ENCODE data around the gene RAB40A.

DNA sequence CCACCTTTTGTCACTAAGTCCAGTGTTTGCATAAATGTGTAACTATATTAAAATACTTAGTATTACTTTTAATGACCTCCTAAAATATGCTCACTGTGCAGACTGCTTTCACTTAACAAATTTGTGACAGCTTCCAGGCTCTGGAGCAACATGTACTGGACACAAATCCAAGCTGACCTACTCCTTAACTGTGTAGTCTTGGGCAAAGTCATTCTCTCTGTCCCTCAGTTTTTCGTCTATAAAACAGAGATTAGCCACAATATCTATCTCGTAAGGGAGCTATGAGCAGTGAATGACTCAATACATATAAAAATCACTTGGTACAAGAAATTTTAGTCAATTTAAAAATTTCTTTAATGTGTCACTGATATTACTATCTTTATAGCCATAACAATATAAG is 20.4 kb upstream of the RAB40A start:
- no peak for TF ChIP-seq CTCF (conservative IDR thresholded peaks at IDR 0.05)
- TF ChIP-seq EZH2 (IDR thresholded peaks at IDR 0.05; ENCODE audit: low read depth): no peak

All from PC-9 (cell line).